HepG2 (cell line): ENCODE measurements around the gene TRIAP1.

ENCODE experiments used
- MAX ChIP-seq: IDR thresholded peaks from 2 replicates; pipeline ENCODE4 v1.6.1; 2012; ENCODE audit warnings: inconsistent platforms
- MXI1 ChIP-seq: IDR thresholded peaks from 3 replicates; pipeline ENCODE4 v1.6.1; 2012; ENCODE audit warnings: low read depth, low read length, inconsistent platforms, borderline replicate concordance
- ZKSCAN1 ChIP-seq: fragments of 150-350 bp; IDR thresholded peaks from 2 replicates; pipeline ENCODE4 v1.6.1; 2014; ENCODE audit warnings: low read length
- TF ChIP-seq, protein P1 (sequence below): sonication (generic); formaldehyde crosslinking; IDR thresholded peaks from 2 replicates; pipeline ENCODE4 v1.4.0; 2020; ENCODE audit warnings: missing genetic modification reagents

GRCh38 chr12:120437735-120438494 is 8.3 kb downstream of the TRIAP1 start, which contains the start of gene COX6A1:
- TF ChIP-seq MAX (no peak; the same call in 1 of the 2 replicates), MXI1 (peak; percentile 70; the same call in 1 of the 3 replicates), ZKSCAN1 (no peak)
- TF ChIP-seq, protein P1, sequence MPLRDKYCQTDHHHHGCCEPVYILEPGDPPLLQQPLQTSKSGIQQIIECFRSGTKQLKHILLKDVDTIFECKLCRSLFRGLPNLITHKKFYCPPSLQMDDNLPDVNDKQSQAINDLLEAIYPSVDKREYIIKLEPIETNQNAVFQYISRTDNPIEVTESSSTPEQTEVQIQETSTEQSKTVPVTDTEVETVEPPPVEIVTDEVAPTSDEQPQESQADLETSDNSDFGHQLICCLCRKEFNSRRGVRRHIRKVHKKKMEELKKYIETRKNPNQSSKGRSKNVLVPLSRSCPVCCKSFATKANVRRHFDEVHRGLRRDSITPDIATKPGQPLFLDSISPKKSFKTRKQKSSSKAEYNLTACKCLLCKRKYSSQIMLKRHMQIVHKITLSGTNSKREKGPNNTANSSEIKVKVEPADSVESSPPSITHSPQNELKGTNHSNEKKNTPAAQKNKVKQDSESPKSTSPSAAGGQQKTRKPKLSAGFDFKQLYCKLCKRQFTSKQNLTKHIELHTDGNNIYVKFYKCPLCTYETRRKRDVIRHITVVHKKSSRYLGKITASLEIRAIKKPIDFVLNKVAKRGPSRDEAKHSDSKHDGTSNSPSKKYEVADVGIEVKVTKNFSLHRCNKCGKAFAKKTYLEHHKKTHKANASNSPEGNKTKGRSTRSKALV (CRISPR knock-in tag), result peak; percentile 68; the same call in 1 of the 2 replicates
